ENCODE measurements around the gene CRABP1.

GRCh38 chr15:78358102-78358870 is 18.1 kb downstream of the CRABP1 start:
- TF ChIP-seq CTCF (IDR thresholded peaks at IDR 0.05) (no peak), POLR2A (IDR thresholded peaks at IDR 0.05) (no peak)
